Upper lobe of left lung (tissue), 4 donors: Measurements from ENCODE around the gene CDK4.

Source experiments
- POLR2A ChIP-seq, 4 donors: fragments of 450-650 bp; IDR thresholded peaks; one replicate each; pipeline ENCODE4 v1.5.1; 2016 to 2017; ENCODE audit warnings: antibody characterized with exemption in 4 of 4, mild to moderate bottlenecking in 2 of 4
- TF ChIP-seq, protein P1 (sequence below), 6 experiments: fragments of 450-650 bp in 4 of 6; fragments of 200-600 bp in 2 of 6; sonication (generic) in 2 of 6; IDR thresholded peaks; one replicate each; pipeline ENCODE4 v1.5.1; 2016 to 2019; ENCODE audit warnings: antibody characterized with exemption in 6 of 6

DNA sequence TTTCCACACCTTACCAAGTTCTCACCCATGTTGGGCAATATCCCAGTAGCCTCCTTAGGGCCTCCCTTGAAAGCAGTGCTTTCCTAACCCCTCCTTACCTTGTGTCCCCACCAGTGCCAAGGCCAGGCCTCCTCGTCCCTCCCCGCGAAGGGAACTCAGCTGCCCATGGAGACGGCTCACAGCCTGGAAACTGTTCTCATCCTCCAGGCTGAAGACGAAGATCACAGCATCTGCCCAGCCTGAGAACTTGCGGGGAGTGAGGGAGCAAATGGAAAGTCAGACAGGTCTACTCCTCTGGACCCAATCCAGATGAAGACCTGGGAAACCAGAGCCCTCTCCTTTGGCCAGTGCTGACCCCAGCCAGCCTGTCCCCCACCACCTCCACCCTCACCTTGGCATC lies 18.2 kb downstream of the CDK4 start:
- TF ChIP-seq POLR2A (IDR thresholded peaks at IDR 0.05) = no peak
- TF ChIP-seq, protein P1, sequence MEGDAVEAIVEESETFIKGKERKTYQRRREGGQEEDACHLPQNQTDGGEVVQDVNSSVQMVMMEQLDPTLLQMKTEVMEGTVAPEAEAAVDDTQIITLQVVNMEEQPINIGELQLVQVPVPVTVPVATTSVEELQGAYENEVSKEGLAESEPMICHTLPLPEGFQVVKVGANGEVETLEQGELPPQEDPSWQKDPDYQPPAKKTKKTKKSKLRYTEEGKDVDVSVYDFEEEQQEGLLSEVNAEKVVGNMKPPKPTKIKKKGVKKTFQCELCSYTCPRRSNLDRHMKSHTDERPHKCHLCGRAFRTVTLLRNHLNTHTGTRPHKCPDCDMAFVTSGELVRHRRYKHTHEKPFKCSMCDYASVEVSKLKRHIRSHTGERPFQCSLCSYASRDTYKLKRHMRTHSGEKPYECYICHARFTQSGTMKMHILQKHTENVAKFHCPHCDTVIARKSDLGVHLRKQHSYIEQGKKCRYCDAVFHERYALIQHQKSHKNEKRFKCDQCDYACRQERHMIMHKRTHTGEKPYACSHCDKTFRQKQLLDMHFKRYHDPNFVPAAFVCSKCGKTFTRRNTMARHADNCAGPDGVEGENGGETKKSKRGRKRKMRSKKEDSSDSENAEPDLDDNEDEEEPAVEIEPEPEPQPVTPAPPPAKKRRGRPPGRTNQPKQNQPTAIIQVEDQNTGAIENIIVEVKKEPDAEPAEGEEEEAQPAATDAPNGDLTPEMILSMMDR (IDR thresholded peaks at IDR 0.05) = no peak
